Stimulated activated CD4-positive, alpha-beta T cell treated with anti-CD3 and anti-CD28 coated beads, Interleukin-12 subunit alpha, Interleukin-12 subunit beta, amount 100 ng/mL, for 4 hours (primary cell): Measurements from ENCODE around the gene CCNYL1.
A peak's percentile ranks its signal among the peaks of the same experiment; 100 is the strongest.
"Not testable (repeated sequence)": the region's sequence is repeated elsewhere in the genome, so short reads cannot be mapped to it uniquely, and the experiment has no call there.

Experiments
- DNase-seq: peaks from one replicate; pipeline ENCODE4 v3.0.0-alpha.2; 2020

The CCNYL1 gene

GRCh38 chr2:207735513-207735859 lies 24.0 kb downstream of the CCNYL1 start:
- DNase-seq = not testable (repeated sequence)

- no peak for DNase-seq
These were observed 32.1 kb downstream of the CCNYL1 start for GRCh38 chr2:207743514-207743913.

DNA sequence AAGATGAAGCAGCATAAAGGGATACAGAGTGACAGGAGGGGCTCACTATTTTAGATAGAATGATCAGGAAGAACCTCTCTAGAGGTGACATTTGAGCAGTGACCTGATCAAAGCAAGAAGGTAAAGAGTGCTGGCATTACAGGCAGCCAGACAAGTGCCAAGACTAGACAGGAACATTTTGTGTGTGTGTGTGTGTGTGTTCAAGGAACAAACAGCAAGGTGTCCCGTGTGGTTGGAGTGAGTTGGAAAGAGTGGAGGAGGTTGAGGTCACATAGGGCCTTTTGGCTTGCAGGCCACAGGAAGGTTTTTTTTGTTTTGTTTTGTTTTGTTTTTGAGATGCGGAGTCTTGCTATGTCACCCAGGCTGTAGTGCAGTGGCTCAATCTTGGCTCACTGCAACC lies 32.6 kb downstream of the CCNYL1 start:
- DNase-seq = no peak

GRCh38 chr2:207744451-207744850 lies 33.0 kb downstream of the CCNYL1 start:
- DNase-seq = no peak

DNA sequence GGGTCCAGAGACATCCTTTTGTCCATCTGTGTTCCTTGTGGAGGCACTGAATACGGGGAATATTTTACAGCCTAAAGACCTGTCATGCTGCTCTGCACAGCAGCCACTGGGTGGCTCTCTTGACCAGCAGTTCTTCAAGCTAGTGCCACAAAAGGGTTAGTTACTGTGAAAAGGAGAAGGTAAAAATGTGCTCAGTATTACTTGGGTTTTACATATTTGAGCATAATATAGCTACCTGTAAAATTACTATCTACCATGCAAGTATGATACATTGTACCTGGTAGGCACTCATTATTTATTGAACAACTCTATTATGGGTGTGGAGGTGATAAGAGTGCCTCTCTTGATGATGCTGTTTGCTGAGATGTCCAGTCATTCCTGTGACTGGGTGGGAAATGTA lies 34.7 kb downstream of the CCNYL1 start:
- DNase-seq = peak; percentile 22

DNA sequence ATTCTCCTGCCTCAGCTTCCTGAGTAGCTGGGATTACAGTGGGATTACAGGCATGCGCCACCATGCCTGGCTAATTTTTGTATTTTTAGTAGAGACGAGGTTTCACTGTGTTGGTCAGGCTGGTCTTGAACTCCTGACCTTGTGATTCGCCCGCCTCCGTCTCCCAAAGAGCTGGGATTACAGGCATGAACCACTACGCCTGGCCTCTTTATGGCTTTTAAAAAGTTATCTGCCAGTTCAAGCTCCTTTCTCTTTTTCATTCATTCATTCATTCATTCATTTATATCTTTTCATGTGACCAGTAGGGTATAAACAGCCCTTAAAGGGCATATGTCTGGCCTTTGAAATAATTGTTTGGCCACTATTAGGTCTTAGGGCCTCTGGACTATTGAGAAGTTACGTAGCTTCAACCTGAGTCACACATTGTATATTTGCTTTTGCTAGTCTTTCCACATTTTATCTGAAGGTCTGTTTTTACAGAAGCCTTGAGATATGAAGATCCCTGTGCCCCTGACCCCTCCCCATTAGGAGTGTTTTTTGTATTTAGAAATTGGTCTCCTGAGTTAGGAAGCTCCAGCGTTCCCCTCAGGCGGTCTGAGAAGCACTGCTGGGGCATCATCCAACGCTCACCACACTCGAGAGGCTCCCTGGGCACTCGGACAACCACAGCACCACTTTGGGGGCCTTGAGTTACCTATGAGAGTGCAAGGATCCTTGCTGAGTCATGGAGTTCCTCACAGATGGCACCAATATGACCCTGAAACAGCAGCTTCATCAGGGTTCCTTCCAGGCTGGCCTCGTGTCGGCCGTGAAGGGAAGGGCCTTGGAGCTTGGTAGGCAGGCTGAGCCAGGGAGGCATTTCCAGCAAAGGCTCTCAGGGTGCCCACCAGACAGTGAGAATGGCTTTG lies 36.5 kb downstream of the CCNYL1 start:
- no peak for DNase-seq

- DNase-seq = no peak
These were observed 37.6 kb downstream of the CCNYL1 start for GRCh38 chr2:207748993-207749392.

- DNase-seq = no peak
These were observed 38.4 kb downstream of the CCNYL1 start for GRCh38 chr2:207749873-207750272.

GRCh38 chr2:207750345-207750744 lies 38.9 kb downstream of the CCNYL1 start:
- DNase-seq = no peak

DNA sequence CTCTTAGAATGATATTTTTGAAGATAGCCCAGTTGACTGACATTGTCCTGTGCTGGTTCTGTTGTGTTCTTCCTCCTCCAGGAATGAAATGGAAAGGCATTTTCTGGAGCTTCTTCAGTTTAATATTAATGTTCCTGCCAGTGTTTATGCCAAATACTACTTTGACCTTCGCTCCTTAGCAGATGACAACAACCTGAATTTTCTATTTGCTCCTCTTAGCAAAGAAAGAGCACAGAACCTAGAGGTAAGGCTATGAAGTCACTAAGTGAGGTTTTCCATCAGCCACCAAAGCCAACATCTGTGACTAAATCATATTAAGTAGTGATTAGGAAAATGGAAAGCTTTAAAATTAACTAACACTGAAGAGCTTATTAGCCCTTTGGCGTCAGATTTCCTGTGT lies 39.4 kb downstream of the CCNYL1 start:
- DNase-seq = no peak

GRCh38 chr2:207753688-207754087 lies 42.2 kb downstream of the CCNYL1 start:
- not testable (repeated sequence) for DNase-seq

- no peak for DNase-seq
These were observed 43.3 kb downstream of the CCNYL1 start for GRCh38 chr2:207754498-207755383.

DNA sequence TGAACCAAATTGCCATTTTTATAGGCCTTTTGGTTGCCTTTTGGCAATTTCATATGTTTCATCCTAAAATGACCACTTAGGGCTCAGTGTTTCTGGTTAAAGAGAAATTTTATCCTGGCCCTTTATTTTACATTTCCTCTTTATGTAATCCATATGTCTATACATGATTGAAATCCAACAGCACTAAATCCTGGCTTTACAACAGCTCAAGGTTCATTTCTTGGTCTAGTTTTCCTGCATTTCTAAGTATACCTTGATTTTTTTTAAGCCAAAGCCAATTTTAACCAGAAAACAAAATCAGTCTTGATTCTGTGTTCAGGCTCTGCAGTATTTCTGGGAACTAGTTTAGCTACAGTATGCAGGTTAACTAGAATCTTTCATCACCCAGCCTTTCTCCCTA lies 46.6 kb downstream of the CCNYL1 start:
- DNase-seq = no peak

GRCh38 chr2:207759890-207760289 lies 48.5 kb downstream of the CCNYL1 start:
- no peak for DNase-seq

DNA sequence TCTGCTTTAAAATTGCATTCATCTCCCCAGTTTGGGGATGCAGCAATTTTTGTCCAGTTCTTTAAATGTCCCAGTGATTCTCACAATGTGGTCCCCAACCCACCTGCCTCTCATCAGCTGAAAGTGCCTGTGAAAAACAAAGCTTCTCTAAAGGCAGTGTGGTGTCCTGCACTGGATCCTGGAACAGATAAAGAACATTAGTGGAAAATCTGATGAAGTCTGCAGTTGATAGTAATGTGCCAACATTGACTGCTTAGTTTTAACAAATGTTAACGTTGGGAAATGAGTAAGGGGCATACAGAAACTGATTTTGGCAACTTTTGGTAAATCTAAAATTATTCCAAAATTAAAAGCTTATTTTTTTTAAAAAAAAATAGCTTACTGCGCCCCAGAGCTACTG lies 49.0 kb downstream of the CCNYL1 start:
- DNase-seq = no peak

- DNase-seq = not testable (repeated sequence)
These were observed 50.0 kb downstream of the CCNYL1 start for GRCh38 chr2:207761426-207761825.

DNA sequence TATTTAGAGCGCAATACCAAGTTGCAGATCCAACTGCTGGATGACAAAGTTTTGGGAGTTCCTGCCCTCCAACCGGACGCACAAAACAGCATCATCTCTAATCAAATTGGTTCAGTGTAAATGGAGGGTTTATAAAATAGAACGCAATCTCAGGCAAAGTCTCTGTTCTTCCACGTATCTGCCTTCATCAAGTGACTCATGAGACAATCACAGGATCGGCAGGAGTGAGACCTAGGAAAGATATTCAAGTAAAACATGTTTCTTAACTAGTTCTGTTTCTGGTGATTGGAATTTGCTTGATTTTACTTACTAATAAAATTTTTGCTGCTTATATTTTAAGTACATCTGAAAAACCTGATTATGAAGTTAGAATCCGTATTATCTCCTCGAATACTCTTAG lies 50.7 kb downstream of the CCNYL1 start:
- no peak for DNase-seq

- no peak for DNase-seq
These were observed 52.0 kb downstream of the CCNYL1 start for GRCh38 chr2:207763303-207763917.

- DNase-seq = no peak
These were observed 52.7 kb downstream of the CCNYL1 start for GRCh38 chr2:207764096-207764630.

- DNase-seq = no peak
These were observed 54.1 kb downstream of the CCNYL1 start for GRCh38 chr2:207765547-207765946.

GRCh38 chr2:207766041-207766551 lies 54.7 kb downstream of the CCNYL1 start:
- DNase-seq = no peak

- peak; percentile 3 for DNase-seq
These were observed 55.4 kb downstream of the CCNYL1 start for GRCh38 chr2:207766697-207767460.
